GM12878 (cell line): ENCODE measurements around the gene PRKCQ. TPM values are rescaled to one million over a fixed set of nuclear protein-coding genes. Genes with fewer than 3 reads are reported as not detected.

ENCODE experiments used
- ATAC-seq: fragments of 200-7000 bp; cut with Tn5 transposase; 3 replicates; pipeline ENCODE4 v1.9.1; 2020; ENCODE audit warnings: mild to moderate bottlenecking, moderate library complexity
- BruUV-seq: library from RNA; stranded (reverse); fragments of 400-500 nt; replicated peaks from 2 replicates; lab custom pipeline; 2021; lab: Mats Ljungman, UMichigan
- CTCF ChIA-PET: fragments of 300-600 bp; sonication (Branson Sonifier 250); formaldehyde crosslinking; extraction: SDS; loops from one replicate; lab custom pipeline; 2021; ENCODE audit warnings: inconsistent platforms; lab: Yijun Ruan, JAX
- POLR2A ChIA-PET: fragments of 350-600 bp; formaldehyde crosslinking; extraction: SDS; loops from one replicate; lab custom pipeline; 2021; ENCODE audit warnings: inconsistent platforms; lab: Charles Lee
- RAD21 ChIA-PET: fragments of 300-600 bp; sonication (Branson Sonifier 250); formaldehyde crosslinking; loops from one replicate; lab custom pipeline; 2023; ENCODE audit warnings: antibody characterized with exemption; ENCODE audit not compliant: unreplicated experiment; lab: Charles Lee
- SMC1A ChIA-PET: fragments of 300-600 bp; sonication (Branson Sonifier 250); formaldehyde crosslinking; loops from one replicate; lab custom pipeline; 2023; ENCODE audit not compliant: unreplicated experiment, uncharacterized antibody; lab: Charles Lee
- DNase-seq: peaks from one replicate; pipeline ENCODE4 v3.0.0-alpha.2; 2011; ENCODE audit warnings: low read depth, low spot score
- FAIRE-seq: peaks from 3 replicates; lab custom pipeline; 2011; peaks lifted over from hg19 to GRCh38; lab: Jason Lieb, UNC
- H2AFZ ChIP-seq: 2 replicates; pipeline ENCODE4 v1.6.0; 2011; ENCODE audit warnings: low read depth, low read length, control low read depth; ENCODE audit not compliant: control insufficient read depth
- H3K27ac ChIP-seq: 2 replicates; pipeline ENCODE4 v1.5.1; 2011; ENCODE audit warnings: control low read depth; ENCODE audit not compliant: control insufficient read depth, insufficient read depth
- H3K27me3 ChIP-seq, 2 experiments: replicated peaks in 1 of 2; 2 replicates each; pipeline versions ENCODE4 v1.6.0 to v1.6.1; 2011; ENCODE audit warnings: low read length in 1 of 2; ENCODE audit not compliant: control insufficient read depth in 2 of 2, insufficient read depth in 2 of 2
- H3K36me3 ChIP-seq, 2 experiments: 2 replicates each; pipeline ENCODE4 v1.5.1; 2011; ENCODE audit warnings: low read length in 1 of 2; ENCODE audit not compliant: control insufficient read depth in 2 of 2, insufficient read depth in 2 of 2
- H3K4me1 ChIP-seq: 2 replicates; pipeline ENCODE4 v1.6.1; 2011; ENCODE audit warnings: mild to moderate bottlenecking, low read length, moderate library complexity, mixed read lengths; ENCODE audit not compliant: control insufficient read depth, insufficient read depth
- H3K4me2 ChIP-seq: 2 replicates; pipeline ENCODE4 v1.6.0; 2011; ENCODE audit warnings: control low read depth; ENCODE audit not compliant: control insufficient read depth, insufficient read depth
- H3K4me3 ChIP-seq: fragments of 200-600 bp; sonication (generic); 2 replicates; pipeline ENCODE4 v1.5.1; 2016
- H3K79me2 ChIP-seq: 2 replicates; pipeline ENCODE4 v1.6.0; 2011; ENCODE audit warnings: low read length; ENCODE audit not compliant: control insufficient read depth, insufficient read depth
- H3K9ac ChIP-seq: 2 replicates; pipeline ENCODE4 v1.8.0; 2011; ENCODE audit warnings: low read length, control low read depth, mixed read lengths; ENCODE audit not compliant: control insufficient read depth, insufficient read depth
- H3K9me3 ChIP-seq: replicated peaks from 3 replicates; pipeline ENCODE4 v1.5.1; 2011; ENCODE audit warnings: mild to moderate bottlenecking, low read length; ENCODE audit not compliant: control insufficient read depth, insufficient read depth
- H4K20me1 ChIP-seq: 2 replicates; pipeline ENCODE4 v1.6.0; 2011; ENCODE audit not compliant: control insufficient read depth, insufficient read depth
- ATF7 ChIP-seq: fragments of 450-650 bp; IDR thresholded peaks from 2 replicates; pipeline ENCODE4 v1.6.1; 2016; ENCODE audit warnings: low read depth, mild to moderate bottlenecking
- CUX1 ChIP-seq: IDR thresholded peaks from 2 replicates; pipeline ENCODE4 v1.6.1; 2012; ENCODE audit warnings: improper control_type of control experiment, low read depth, low read length; ENCODE audit not compliant: insufficient replicate concordance
- E2F4 ChIP-seq: IDR thresholded peaks from 2 replicates; pipeline ENCODE4 v1.6.1; 2012; ENCODE audit warnings: low read depth, low read length, improper control_type of control experiment
- E2F8 ChIP-seq: fragments of 450-650 bp; IDR thresholded peaks from 2 replicates; pipeline ENCODE4 v1.6.1; 2018; ENCODE audit warnings: mild to moderate bottlenecking, low read depth, moderate library complexity; ENCODE audit not compliant: partially characterized antibody
- GATAD2B ChIP-seq: fragments of 450-650 bp; conservative IDR thresholded peaks from 2 replicates; pipeline ENCODE4 v1.6.1; 2017; ENCODE audit warnings: low read depth, mild to moderate bottlenecking, moderate library complexity
- IKZF1 ChIP-seq: fragments of 450-650 bp; conservative IDR thresholded peaks from 2 replicates; pipeline ENCODE4 v1.6.1; 2017; ENCODE audit warnings: antibody characterized with exemption, mild to moderate bottlenecking
- MTA3 ChIP-seq: IDR thresholded peaks from 2 replicates; pipeline ENCODE4 v1.6.1; 2012; ENCODE audit warnings: low read length, inconsistent platforms, borderline replicate concordance
- NR2F1 ChIP-seq: fragments of 450-650 bp; conservative IDR thresholded peaks from 2 replicates; pipeline ENCODE4 v1.6.1; 2017; ENCODE audit warnings: mild to moderate bottlenecking
- SMAD1 ChIP-seq: fragments of 450-650 bp; IDR thresholded peaks from 2 replicates; pipeline ENCODE4 v1.6.1; 2018; ENCODE audit warnings: mild to moderate bottlenecking, low read depth; ENCODE audit not compliant: partially characterized antibody
- USF2 ChIP-seq: IDR thresholded peaks from 2 replicates; pipeline ENCODE4 v1.6.1; 2011; ENCODE audit warnings: low read depth, low read length, improper control_type of control experiment, borderline replicate concordance
- YBX1 ChIP-seq: fragments of 450-650 bp; IDR thresholded peaks from 2 replicates; pipeline ENCODE4 v1.6.1; 2016; ENCODE audit warnings: antibody characterized with exemption
- ZZZ3 ChIP-seq: IDR thresholded peaks from 2 replicates; pipeline ENCODE4 v1.6.1; 2011; ENCODE audit warnings: low read depth; ENCODE audit not compliant: control insufficient read depth, insufficient read length
- WGBS: methylation state at CpG from one replicate; pipeline ENCODE4 v1.1.6; 2016; ENCODE audit warnings: low lambda C conversion rate; ENCODE audit not compliant: insufficient replicate concordance, insufficient coverage; ENCODE audit errors: missing lambda C conversion rate; 5-methylcytosine and 5-hydroxymethylcytosine counted together
- in situ Hi-C: fragments of 300-500 bp; cut with MboI; formaldehyde crosslinking; loops from 9 replicates; pipeline ENCODE4 v1.14.3; 2018; ENCODE audit warnings: mixed read lengths
- intact Hi-C: fragments of 100-400 bp; cut with micrococcal nuclease; formaldehyde crosslinking; loops from one replicate; pipeline ENCODE4 v1.14.2; 2022; ENCODE audit not compliant: unreplicated experiment
- polyA plus RNA-seq, 11 experiments: library from polyadenylated mRNA; depleted of rRNA in 4 of 11; unstranded in 6 of 11; stranded (reverse) in 5 of 11; fragments of >200 nt; fragmentation: Nextera tagmentation in 4 of 11; fragmentation: Illumina TruSeq in 1 of 11; extraction: Ambion mirVana in 4 of 11; extraction: Trizol in 1 of 11; gene quantifications; 1 replicate in 1 of 11; 2 replicates in 10 of 11; pipeline versions ENCODE4 v1.2.1 to v1.2.3, GENCODE V29; 2011 to 2016; ENCODE audit warnings: inconsistent platforms in 2 of 11, missing spikeins in 2 of 11, low read depth in 1 of 11
- total RNA-seq, 4 experiments: library from RNA; depleted of rRNA in 3 of 4; stranded (reverse); fragments of >200 nt in 3 of 4; fragmentation: Illumina TruSeq in 1 of 4; extraction: Trizol in 1 of 4; gene quantifications; 2 replicates each; pipeline versions ENCODE4 v1.2.1 to v1.2.3, GENCODE V29; 2013 to 2021

PRKCQ gene
- total and polyA plus RNA-seq, 10 of the 15 experiments (the other 5 are each of a cell fraction or from before 2014, with no cell fraction given) = 0.26 to 8.9 (median 0.98) TPM

- no TSS peak for BruUV-seq
- no peak overlapping the region for H3K4me2 ChIP-seq
- ChIA-PET CTCF (interaction anchor here (0.6 to 2.6 kb wide), 8 partner anchors 11 to 66 kb away, joined by 3 to 17 read pairs (median 3); no protein-coding TSS in a partner anchor), POLR2A (interaction anchor here (0.7 to 1.9 kb wide), 8 partner anchors 15 to 993 kb away, joined by 3 to 6 read pairs (median 3); partner anchors contain the start of gene PFKFB3), SMC1A (interaction anchor here (1.0 to 9.8 kb wide), 15 partner anchors 9 to 92 kb away, joined by 3 to 92 read pairs (median 10); no protein-coding TSS in a partner anchor), RAD21 (interaction anchor here (0.7 to 5.9 kb wide), 12 partner anchors 11 to 143 kb away, joined by 3 to 40 read pairs (median 4); partner anchors contain the start of gene PRKCQ)
- DNase-seq (no peak), ATAC-seq (peak; percentile 83), FAIRE-seq (no peak)
- no peaks in the 10 kb centered on the region; a peak in 2 of 4 replicates for H3K27me3 ChIP-seq
- H3K36me3 ChIP-seq = no peaks in the 10 kb centered on the region
- no peak overlapping the region for H3K27ac ChIP-seq
- intact Hi-C loops = no loop called here
- 32% methylated on average over 9 of the region's 9 CpGs for WGBS
- H4K20me1 ChIP-seq = no peaks in the 10 kb centered on the region; the same call in 1 of the 2 replicates
- H2AFZ ChIP-seq = no peak overlapping the region
- in situ Hi-C loops = no loop called here
- H3K79me2 ChIP-seq = no peaks in the 10 kb centered on the region
- no peaks in the 10 kb centered on the region for H3K9me3 ChIP-seq
- H3K9ac ChIP-seq = no peak overlapping the region
- no peak overlapping the region for H3K4me3 ChIP-seq
- H3K4me1 ChIP-seq = no peaks in the 10 kb centered on the region
- peak; percentile 60 for TF ChIP-seq E2F8
- peak; percentile 53 for TF ChIP-seq SMAD1
- TF ChIP-seq E2F4 = no peak
- TF ChIP-seq GATAD2B = no peak; the same call in 1 of the 2 replicates
- TF ChIP-seq ZZZ3 = no peak
- no peak for TF ChIP-seq CUX1
- no peak for TF ChIP-seq YBX1
- TF ChIP-seq ATF7 = peak; percentile 98
- TF ChIP-seq MTA3 = no peak
- TF ChIP-seq USF2 = no peak
- TF ChIP-seq NR2F1 = 0 out of 2 replicates have a peak, but pooled peaks have one; percentile 63
- TF ChIP-seq IKZF1 = peak; percentile 85
Measured at GRCh38 chr10:6491841-6492609, 88.1 kb downstream of the PRKCQ start.
